Stomach (tissue), 4 donors: ENCODE results near the gene CYCS.

Source experiments
- CTCF ChIP-seq, 7 experiments: fragments of 450-650 bp in 4 of 7; fragments of 200-600 bp in 3 of 7; sonication (generic) in 3 of 7; IDR thresholded peaks; one replicate each; pipeline ENCODE4 v1.5.1; 2016 to 2019; ENCODE audit warnings: antibody characterized with exemption in 7 of 7, control low read depth in 2 of 7, mild to moderate bottlenecking in 1 of 7
- EP300 ChIP-seq: sonication (generic); formaldehyde crosslinking; IDR thresholded peaks from one replicate; pipeline ENCODE4 v1.6.1; 2017; ENCODE audit warnings: antibody characterized with exemption
- POLR2A ChIP-seq, 4 donors: fragments of 450-650 bp; IDR thresholded peaks; one replicate each; pipeline ENCODE4 v1.6.1; 2016; ENCODE audit warnings: antibody characterized with exemption in 4 of 4, control low read depth in 2 of 4, mild to moderate bottlenecking in 1 of 4, moderate library complexity in 1 of 4
- POLR2AphosphoS5 ChIP-seq, 3 donors: sonication (generic); formaldehyde crosslinking; IDR thresholded peaks; one replicate each; pipeline ENCODE4 v1.6.1; 2016; ENCODE audit warnings: antibody characterized with exemption in 3 of 3

DNA sequence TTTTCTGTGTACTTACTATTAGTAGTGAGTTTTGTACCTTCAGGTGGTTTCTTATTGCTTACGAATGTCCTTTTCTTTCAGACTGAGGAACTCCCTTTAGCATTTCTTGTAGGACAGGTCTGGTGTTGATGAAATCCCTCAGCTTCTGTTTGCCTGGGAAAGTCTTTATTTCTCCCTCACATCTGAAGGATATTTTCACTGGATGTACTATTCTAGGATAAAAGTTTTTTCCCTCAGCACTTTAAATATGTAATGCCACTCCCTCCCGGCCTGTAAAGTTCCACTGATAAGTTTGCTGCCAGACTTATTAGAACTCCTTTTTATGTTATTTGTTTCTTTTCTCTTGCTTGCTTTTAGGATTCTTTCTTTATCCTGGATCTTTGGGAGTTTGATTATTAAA, 1.7 kb upstream of the CYCS start:
- TF ChIP-seq CTCF (IDR thresholded peaks at IDR 0.05): no peak
- no peak for TF ChIP-seq POLR2AphosphoS5 (IDR thresholded peaks at IDR 0.05)
- TF ChIP-seq POLR2A (IDR thresholded peaks at IDR 0.05): no peak
- TF ChIP-seq EP300: no peak
